HFF-Myc (cell line): ENCODE results near the gene CAT.

Experiments
- DNase-seq: peaks from one replicate; pipeline ENCODE4 v3.0.0-alpha.2; 2011; ENCODE audit warnings: low read depth; ENCODE audit errors: extremely low read depth
- H3K4me3 ChIP-seq: replicated peaks from 2 replicates; pipeline ENCODE4 v1.5.1; 2011; ENCODE audit warnings: low read depth, mild to moderate bottlenecking, control low read depth, low read length
- CTCF ChIP-seq: IDR thresholded peaks from 2 replicates; pipeline ENCODE4 v1.5.1; 2012; ENCODE audit warnings: mild to moderate bottlenecking, low read depth, low read length, control low read depth; ENCODE audit errors: missing control alignments

CAT gene

GRCh38 chr11:34444428-34444827 lies 5.7 kb downstream of the CAT start:
- no peak for TF ChIP-seq CTCF
- no peak for DNase-seq
- H3K4me3 ChIP-seq = no peak overlapping the region

GRCh38 chr11:34445956-34446355 lies 7.2 kb downstream of the CAT start:
- no peak overlapping the region for H3K4me3 ChIP-seq
- no peak for TF ChIP-seq CTCF
- no peak for DNase-seq

- H3K4me3 ChIP-seq = no peak overlapping the region
- no peak for DNase-seq
- TF ChIP-seq CTCF = no peak
Observed at GRCh38 chr11:34446386-34446785, 7.7 kb downstream of the CAT start.

- H3K4me3 ChIP-seq = no peak overlapping the region
- DNase-seq = no peak
- no peak for TF ChIP-seq CTCF
Observed at GRCh38 chr11:34447044-34447443, 8.3 kb downstream of the CAT start.

- no peak for DNase-seq
- H3K4me3 ChIP-seq = no peak overlapping the region
- TF ChIP-seq CTCF = no peak
Observed at GRCh38 chr11:34448223-34448994, 9.7 kb downstream of the CAT start.

GRCh38 chr11:34449013-34449412 lies 10.3 kb downstream of the CAT start:
- no peak for DNase-seq
- no peak for TF ChIP-seq CTCF
- no peak overlapping the region for H3K4me3 ChIP-seq

GRCh38 chr11:34451053-34451452 lies 12.3 kb downstream of the CAT start:
- DNase-seq = no peak
- no peak for TF ChIP-seq CTCF

More at GRCh38 chr11:34451053-34451452, 12.3 kb downstream of the CAT start:
- no peak overlapping the region for H3K4me3 ChIP-seq
